Testis (tissue), 3 donors: ENCODE data around the gene THAP8. TPM values are rescaled to one million over a fixed set of nuclear protein-coding genes. Genes with fewer than 3 reads are reported as not detected.
A peak's percentile ranks its signal among the peaks of the same experiment; 100 is the strongest.
"Not testable (repeated sequence)": the region's sequence is repeated elsewhere in the genome, so short reads cannot be mapped to it uniquely, and the experiment has no call there.

Source experiments
- DNase-seq: peaks from one replicate; pipeline ENCODE4 v3.0.0-alpha.2; 2019
- H3K27ac ChIP-seq, 2 donors: fragments of 200-600 bp; sonication (generic); one replicate each; pipeline ENCODE4 v1.5.1; 2019
- H3K27me3 ChIP-seq: fragments of 200-600 bp; sonication (generic); one replicate; pipeline ENCODE4 v1.5.1; 2019
- H3K36me3 ChIP-seq: fragments of 200-600 bp; sonication (generic); one replicate; pipeline ENCODE4 v1.5.1; 2017; ENCODE audit warnings: low read depth; ENCODE audit errors: missing control alignments
- H3K4me1 ChIP-seq: fragments of 200-600 bp; sonication (generic); one replicate; pipeline ENCODE4 v1.5.1; 2019
- H3K4me3 ChIP-seq, 2 donors: fragments of 200-600 bp; sonication (generic); one replicate each; pipeline ENCODE4 v1.5.1; 2017 to 2019
- H3K9me3 ChIP-seq: fragments of 200-600 bp; sonication (generic); one replicate; pipeline ENCODE4 v1.5.1; 2017
- POLR2A ChIP-seq: fragments of 450-650 bp; IDR thresholded peaks from one replicate; pipeline ENCODE4 v1.6.1; 2017; ENCODE audit warnings: antibody characterized with exemption, mild to moderate bottlenecking, moderate library complexity
- WGBS, 2 donors: methylation state at CpG; one replicate each; pipeline ENCODE4 v1.1.5; 2018; 5-methylcytosine and 5-hydroxymethylcytosine counted together
- intact Hi-C: fragments of 100-400 bp; cut with DNase I; formaldehyde crosslinking; loops from one replicate; pipeline ENCODE4 v1.15.1; 2023; ENCODE audit warnings: low total_unique reads
- polyA plus RNA-seq: library from polyadenylated mRNA; stranded (reverse); fragments of 350-450 nt; fragmentation: Illumina TruSeq; extraction: RNeasy Lipid Tissue Mini Kit (QIAGEN cat#74804); gene quantifications from one replicate; pipeline ENCODE4 v1.2.3, GENCODE V29; 2014; ENCODE audit warnings: low read depth, low replicate concordance; ENCODE audit not compliant: insufficient read depth
- total RNA-seq, 2 donors: library from RNA; depleted of rRNA; stranded (reverse); fragments of >200 nt; gene quantifications; one replicate each; pipeline ENCODE4 v1.2.3, GENCODE V29; 2016
- TF ChIP-seq, protein P1 (sequence below), 3 experiments: fragments of 450-650 bp in 2 of 3; fragments of 200-600 bp in 1 of 3; sonication (generic) in 1 of 3; IDR thresholded peaks; one replicate each; pipeline ENCODE4 v1.5.1; 2016 to 2019; ENCODE audit warnings: antibody characterized with exemption in 3 of 3, mild to moderate bottlenecking in 2 of 3, moderate library complexity in 1 of 3

Gene THAP8
- total and polyA plus RNA-seq, 3 donors from 2014 or later: 25.0 to 34.2 (median 25.8) TPM

- intact Hi-C loops: no loop called here
These were observed 10.1 kb downstream of the THAP8 start for GRCh38 chr19:36043952-36044351.

DNA sequence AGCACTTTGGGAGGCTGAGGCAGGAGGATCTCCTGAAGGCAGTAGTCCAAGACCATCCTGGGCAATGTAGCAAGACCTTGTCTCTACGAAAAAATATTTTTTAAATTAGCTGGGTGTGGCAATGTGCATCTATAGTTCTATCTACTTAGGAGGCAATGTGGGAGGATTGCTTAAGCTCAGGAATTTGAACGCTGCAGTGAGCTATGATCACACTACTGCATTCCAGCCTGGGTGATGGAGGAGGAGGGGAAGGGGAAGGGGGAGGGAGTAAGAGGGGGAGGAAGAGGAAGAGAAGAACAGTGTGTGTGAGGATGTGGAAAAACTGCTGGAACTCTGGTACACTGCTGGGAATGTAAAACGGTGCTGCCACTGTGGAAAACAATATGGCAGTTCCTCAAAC, 12.3 kb downstream of the THAP8 start:
- Histone ChIP-seq H3K4me1 (peaks cover 8% of the 10 kb centered on the region), H3K27ac (peak overlapping the region in 1 of 2 donors; percentile 15), H3K9me3 (no peaks in the 10 kb centered on the region), H3K4me3 (no peak overlapping the region), H3K27me3 (no peaks in the 10 kb centered on the region), H3K36me3 (no peaks in the 10 kb centered on the region)
- intact Hi-C loops: no loop called here
- 30 to 33% methylated on average over 3 of the region's 3 CpGs for WGBS, 2 donors
- TF ChIP-seq POLR2A: no peak
- TF ChIP-seq, protein P1, sequence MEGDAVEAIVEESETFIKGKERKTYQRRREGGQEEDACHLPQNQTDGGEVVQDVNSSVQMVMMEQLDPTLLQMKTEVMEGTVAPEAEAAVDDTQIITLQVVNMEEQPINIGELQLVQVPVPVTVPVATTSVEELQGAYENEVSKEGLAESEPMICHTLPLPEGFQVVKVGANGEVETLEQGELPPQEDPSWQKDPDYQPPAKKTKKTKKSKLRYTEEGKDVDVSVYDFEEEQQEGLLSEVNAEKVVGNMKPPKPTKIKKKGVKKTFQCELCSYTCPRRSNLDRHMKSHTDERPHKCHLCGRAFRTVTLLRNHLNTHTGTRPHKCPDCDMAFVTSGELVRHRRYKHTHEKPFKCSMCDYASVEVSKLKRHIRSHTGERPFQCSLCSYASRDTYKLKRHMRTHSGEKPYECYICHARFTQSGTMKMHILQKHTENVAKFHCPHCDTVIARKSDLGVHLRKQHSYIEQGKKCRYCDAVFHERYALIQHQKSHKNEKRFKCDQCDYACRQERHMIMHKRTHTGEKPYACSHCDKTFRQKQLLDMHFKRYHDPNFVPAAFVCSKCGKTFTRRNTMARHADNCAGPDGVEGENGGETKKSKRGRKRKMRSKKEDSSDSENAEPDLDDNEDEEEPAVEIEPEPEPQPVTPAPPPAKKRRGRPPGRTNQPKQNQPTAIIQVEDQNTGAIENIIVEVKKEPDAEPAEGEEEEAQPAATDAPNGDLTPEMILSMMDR (IDR thresholded peaks at IDR 0.05): no peak
- no peak for DNase-seq

More at GRCh38 chr19:36043952-36044351, 10.1 kb downstream of the THAP8 start:
- Histone ChIP-seq H3K4me3 (no peak overlapping the region), H3K36me3 (no peaks in the 10 kb centered on the region), H3K9me3 (no peaks in the 10 kb centered on the region), H3K27me3 (no peaks in the 10 kb centered on the region), H3K4me1 (peaks cover 8% of the 10 kb centered on the region), H3K27ac (no peak overlapping the region)
- TF ChIP-seq, protein P1 (IDR thresholded peaks at IDR 0.05): no peak
- no peak for TF ChIP-seq POLR2A
- WGBS, 2 donors: 89 to 95% methylated on average over 2 of the region's 2 CpGs
- no peak for DNase-seq

DNA sequence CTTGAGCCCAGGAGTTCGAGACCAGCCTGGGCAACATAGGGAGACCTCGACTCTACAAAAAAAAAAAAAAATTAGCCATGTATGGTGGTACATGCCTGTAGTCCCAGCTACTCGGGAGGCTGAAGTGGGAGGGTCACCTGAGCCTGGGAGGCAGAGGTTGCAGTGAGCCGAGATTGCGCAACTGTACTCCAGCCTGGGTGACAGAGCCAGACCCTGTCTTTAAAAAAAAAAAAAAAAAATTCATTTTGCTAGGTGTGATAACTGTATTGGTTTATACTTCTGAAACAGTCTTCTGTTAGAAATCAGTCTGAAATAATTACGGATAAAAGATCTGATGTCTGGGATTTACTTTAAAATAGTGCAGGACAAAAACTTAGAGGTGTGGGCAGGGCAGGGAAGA, 13.0 kb downstream of the THAP8 start:
- H3K9me3 ChIP-seq, H3K36me3 ChIP-seq, H3K4me1 ChIP-seq, H3K27me3 ChIP-seq, DNase-seq, intact Hi-C loops, H3K4me3 ChIP-seq: not testable (repeated sequence)
- WGBS, 2 donors: 83 to 89% methylated on average over 6 of the region's 6 CpGs
- peak overlapping the region in 1 of 2 donors; percentile 15 for H3K27ac ChIP-seq

- 83 to 84% methylated on average over 6 of the region's 6 CpGs for WGBS, 2 donors
- intact Hi-C loops: no loop called here
- Histone ChIP-seq H3K4me1 (peaks cover 8% of the 10 kb centered on the region), H3K4me3 (no peak overlapping the region), H3K27me3 (no peaks in the 10 kb centered on the region), H3K27ac (no peak overlapping the region), H3K9me3 (no peaks in the 10 kb centered on the region), H3K36me3 (no peaks in the 10 kb centered on the region)
- DNase-seq: no peak
- TF ChIP-seq, protein P1 (IDR thresholded peaks at IDR 0.05): no peak
These were observed 13.6 kb downstream of the THAP8 start for GRCh38 chr19:36040495-36040894.

- H3K27ac ChIP-seq: peak within 1 kb of the TSS; percentile 63 to 69
- TF ChIP-seq, protein P1 (IDR thresholded peaks at IDR 0.05): no peak
- TF ChIP-seq POLR2A: no peak
- DNase-seq: peak; percentile 78
- H3K4me1 ChIP-seq: peaks cover 4% of the 10 kb centered on the region
- H3K9me3 ChIP-seq: no peaks in the 10 kb centered on the region
- no peaks in the 10 kb centered on the region for H3K27me3 ChIP-seq
- intact Hi-C loops: no loop called here
- WGBS, 2 donors: 2% methylated on average over 29 to 45 of the region's 51 CpGs
- H3K36me3 ChIP-seq: no peaks in the 10 kb centered on the region
- peak within 1 kb of the TSS; percentile 73 to 76 for H3K4me3 ChIP-seq
These were observed 21.6 kb downstream of the THAP8 start, which contains the start of gene CLIP3 for GRCh38 chr19:36032251-36033104. TSS of gene CLIP3 (minus strand) at chr19:36032873. CDS start at chr19:36032357, 516 bp downstream.
